ENCODE data around the gene SKAP1. TPM values are rescaled to one million over a fixed set of nuclear protein-coding genes. Genes with fewer than 3 reads are reported as not detected.
A peak's percentile ranks its signal among the peaks of the same experiment; 100 is the strongest.

Gene SKAP1
- total and polyA plus RNA-seq, 2 of the 13 experiments (the other 11 are each of a cell fraction or from before 2014, with no cell fraction given): 0.21 TPM; not detected in 1

GRCh38 chr17:48107137-48108055 lies 322.6 kb downstream of the SKAP1 start, which contains the start of gene SNX11 (continued):
- TF ChIP-seq ZNF230 (CRISPR knock-in tag; IDR thresholded peaks at IDR 0.05): peak; percentile 84; the same call in 1 of the 2 replicates
- TF ChIP-seq NBN (conservative IDR thresholded peaks at IDR 0.05): no peak
- TF ChIP-seq KLF13 (CRISPR knock-in tag; IDR thresholded peaks at IDR 0.05): peak; percentile 76; the same call in 1 of the 2 replicates
- TF ChIP-seq MAFG (CRISPR knock-in tag; IDR thresholded peaks at IDR 0.05): no peak
- no peak for TF ChIP-seq LRRFIP1 (CRISPR knock-in tag; conservative IDR thresholded peaks at IDR 0.05)
- TF ChIP-seq IRF2 (CRISPR knock-in tag; IDR thresholded peaks at IDR 0.05): peak; percentile 80
- TF ChIP-seq ZNF644 (CRISPR knock-in tag; IDR thresholded peaks at IDR 0.05; ENCODE audit: low read depth): no peak
- peak; percentile 89; the same call in 1 of the 2 replicates for TF ChIP-seq ZSCAN9 (CRISPR knock-in tag; IDR thresholded peaks at IDR 0.05; ENCODE audit: borderline replicate concordance)
- TF ChIP-seq MNT (IDR thresholded peaks at IDR 0.05): 0 out of 2 replicates have a peak, but pooled peaks have one; percentile 16
- no peak for TF ChIP-seq ZNF713 (CRISPR knock-in tag; IDR thresholded peaks at IDR 0.05)
- peak; percentile 90; the same call in 1 of the 2 replicates for TF ChIP-seq ZFP91 (CRISPR knock-in tag; IDR thresholded peaks at IDR 0.05; ENCODE audit: borderline replicate concordance)
- peak; percentile 68; the same call in 1 of the 2 replicates for TF ChIP-seq ZNF614 (CRISPR knock-in tag; IDR thresholded peaks at IDR 0.05; ENCODE audit: borderline replicate concordance)
- TF ChIP-seq ZBTB14 (CRISPR knock-in tag; IDR thresholded peaks at IDR 0.05): no peak
- TF ChIP-seq ZNF788 (CRISPR knock-in tag; IDR thresholded peaks at IDR 0.05; ENCODE audit: borderline replicate concordance): peak; percentile 96
- peak; percentile 63; the same call in 1 of the 2 replicates for TF ChIP-seq TFDP1 (CRISPR knock-in tag; IDR thresholded peaks at IDR 0.05; ENCODE audit: borderline replicate concordance)
- TF ChIP-seq ZSCAN20 (CRISPR knock-in tag; IDR thresholded peaks at IDR 0.05; ENCODE audit: borderline replicate concordance): peak; percentile 67; the same call in 1 of the 2 replicates
- TF ChIP-seq ZBTB49 (CRISPR knock-in tag; IDR thresholded peaks at IDR 0.05; ENCODE audit: borderline replicate concordance): peak; percentile 29; the same call in 1 of the 2 replicates
- no peak for TF ChIP-seq IKZF1 (IDR thresholded peaks at IDR 0.05)

All from HepG2 (cell line).